Hindlimb muscle (tissue), 1 donor: ENCODE measurements around the gene GAS2L1. TPM values are rescaled to one million over a fixed set of nuclear protein-coding genes. Genes with fewer than 3 reads are reported as not detected.

Experiments used
- DNase-seq: peaks from one replicate; pipeline ENCODE4 v3.0.0-alpha.2; 2013
- polyA plus RNA-seq: library from polyadenylated mRNA; unstranded; fragments of 120-200 nt; gene quantifications from one replicate; pipeline ENCODE4 v1.2.1, GENCODE V29; 2013; ENCODE audit not compliant: insufficient read length

GAS2L1 gene
- polyA plus RNA-seq, 1 donor: 12.9 TPM

DNA sequence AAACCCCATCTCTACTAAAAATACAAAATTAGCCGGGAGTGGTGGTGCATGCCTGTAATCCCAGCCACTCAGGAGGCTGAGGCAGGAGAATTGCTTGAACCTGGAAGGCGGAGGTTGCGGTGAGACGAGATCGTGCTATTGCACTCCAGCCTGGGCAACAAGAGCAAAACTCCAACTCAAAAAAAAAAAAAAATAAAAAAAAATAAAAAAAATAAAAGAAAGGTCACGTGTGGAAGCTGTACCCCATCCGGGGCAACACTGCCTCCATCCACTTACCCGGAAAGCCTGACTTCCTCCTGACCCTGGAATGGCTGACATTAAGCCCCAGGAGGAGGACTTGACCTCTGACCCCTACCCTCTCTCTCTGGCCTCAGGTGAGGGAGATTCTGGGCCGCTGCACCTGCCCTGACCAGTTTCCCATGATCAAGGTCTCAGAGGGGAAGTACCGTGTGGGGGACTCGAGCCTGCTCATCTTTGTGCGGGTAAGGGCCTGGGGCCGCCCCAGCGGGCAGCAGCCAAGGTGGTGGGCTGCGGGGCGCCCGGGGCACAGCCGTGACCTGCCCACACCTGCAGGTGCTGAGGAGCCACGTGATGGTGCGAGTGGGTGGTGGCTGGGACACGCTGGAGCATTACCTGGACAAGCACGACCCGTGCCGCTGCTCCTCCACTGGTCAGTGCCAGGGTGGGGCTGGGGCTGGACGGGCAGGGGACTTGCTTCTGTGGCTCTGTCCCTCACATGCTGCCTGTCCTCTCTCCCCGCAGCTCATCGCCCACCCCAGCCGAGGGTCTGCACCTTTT lies 3.8 kb downstream of the GAS2L1 start:
- DNase-seq: no peak

- peak; percentile 96 for DNase-seq
These were observed 4.5 kb downstream of the GAS2L1 start for GRCh38 chr22:29310863-29311339.

DNA sequence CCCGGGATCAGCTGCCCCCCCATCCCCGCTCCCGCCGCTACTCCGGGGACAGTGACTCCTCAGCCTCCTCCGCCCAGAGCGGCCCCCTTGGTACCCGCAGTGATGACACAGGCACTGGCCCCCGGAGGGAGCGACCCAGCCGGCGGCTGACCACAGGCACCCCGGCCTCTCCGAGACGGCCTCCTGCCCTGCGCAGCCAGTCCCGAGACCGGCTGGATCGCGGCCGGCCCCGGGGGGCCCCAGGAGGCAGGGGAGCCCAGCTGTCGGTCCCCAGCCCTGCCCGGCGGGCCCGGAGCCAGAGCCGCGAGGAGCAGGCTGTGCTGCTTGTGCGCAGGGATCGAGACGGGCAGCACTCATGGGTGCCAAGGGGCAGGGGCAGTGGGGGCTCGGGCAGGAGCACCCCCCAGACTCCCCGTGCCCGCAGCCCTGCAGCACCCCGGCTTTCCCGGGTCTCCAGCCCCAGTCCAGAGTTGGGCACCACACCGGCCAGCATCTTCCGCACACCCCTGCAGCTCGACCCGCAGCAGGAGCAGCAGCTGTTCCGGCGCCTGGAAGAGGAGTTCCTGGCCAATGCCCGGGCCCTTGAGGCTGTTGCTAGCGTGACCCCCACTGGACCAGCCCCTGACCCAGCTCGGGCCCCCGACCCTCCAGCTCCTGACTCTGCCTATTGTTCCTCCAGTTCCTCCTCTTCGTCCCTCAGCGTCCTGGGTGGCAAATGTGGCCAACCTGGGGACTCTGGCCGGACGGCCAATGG lies 5.2 kb downstream of the GAS2L1 start:
- no peak for DNase-seq

DNA sequence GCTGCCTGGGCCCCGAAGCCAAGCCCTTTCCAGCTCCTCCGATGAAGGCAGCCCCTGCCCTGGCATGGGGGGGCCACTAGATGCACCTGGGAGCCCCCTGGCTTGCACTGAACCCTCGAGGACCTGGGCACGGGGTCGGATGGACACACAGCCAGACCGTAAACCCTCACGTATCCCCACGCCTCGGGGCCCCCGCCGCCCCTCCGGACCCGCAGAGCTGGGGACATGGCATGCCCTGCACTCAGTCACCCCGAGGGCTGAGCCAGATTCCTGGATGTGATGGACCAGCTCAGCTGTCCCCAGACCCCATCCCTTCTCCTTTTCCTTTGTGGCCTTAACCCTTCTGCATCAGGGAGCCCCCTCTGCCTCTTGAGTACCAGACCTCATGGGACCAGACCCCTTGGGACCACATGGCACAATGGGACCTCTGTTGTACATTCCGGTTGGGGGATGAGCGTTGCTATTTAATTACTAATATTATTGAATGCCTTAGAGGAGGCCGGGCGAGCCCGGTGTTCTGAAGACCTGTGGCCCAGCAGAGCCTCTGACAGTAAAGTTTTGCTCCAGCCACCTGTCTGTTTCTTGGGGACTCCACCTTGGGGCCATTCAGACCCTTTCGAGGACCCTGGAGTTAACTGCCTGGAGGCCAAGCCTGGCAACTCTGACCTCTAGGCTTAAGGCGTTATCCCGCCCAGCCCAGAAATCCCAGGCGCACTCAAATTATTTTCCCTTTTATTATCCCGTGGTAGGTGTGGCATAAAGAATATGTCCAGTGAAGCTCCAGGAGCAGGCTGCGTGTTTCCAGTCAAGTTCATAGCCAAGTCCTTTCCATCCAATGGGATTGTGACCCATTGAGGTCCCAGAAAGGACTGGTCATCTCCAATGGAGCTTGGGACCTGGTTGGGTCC lies 6.0 kb downstream of the GAS2L1 start:
- DNase-seq: no peak

DNA sequence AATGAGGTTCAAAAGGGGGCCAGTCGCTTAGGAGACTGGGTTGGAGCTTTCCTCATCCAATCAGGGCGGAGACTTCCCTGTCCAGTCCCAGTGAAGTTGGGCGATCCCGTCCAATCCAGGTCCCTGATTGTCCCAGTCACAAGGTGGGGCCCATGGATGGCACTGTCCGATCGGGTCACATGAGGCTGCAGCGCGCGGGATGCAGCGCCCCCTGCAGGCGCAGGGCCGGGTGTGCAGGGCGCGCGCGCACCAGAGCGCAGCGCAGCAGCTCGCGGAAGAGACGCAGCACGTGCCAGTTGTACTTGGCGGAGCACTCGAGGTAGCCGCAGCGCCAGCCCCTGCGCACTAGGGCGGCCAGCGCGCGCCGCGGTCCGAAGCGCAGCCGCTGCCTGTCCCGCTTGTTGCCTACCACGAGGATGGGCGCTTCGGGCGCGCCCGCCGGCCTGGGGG lies 6.7 kb downstream of the GAS2L1 start:
- peak; percentile 76 for DNase-seq

- no peak for DNase-seq
These were observed 7.4 kb downstream of the GAS2L1 start for GRCh38 chr22:29313576-29314466.

DNA sequence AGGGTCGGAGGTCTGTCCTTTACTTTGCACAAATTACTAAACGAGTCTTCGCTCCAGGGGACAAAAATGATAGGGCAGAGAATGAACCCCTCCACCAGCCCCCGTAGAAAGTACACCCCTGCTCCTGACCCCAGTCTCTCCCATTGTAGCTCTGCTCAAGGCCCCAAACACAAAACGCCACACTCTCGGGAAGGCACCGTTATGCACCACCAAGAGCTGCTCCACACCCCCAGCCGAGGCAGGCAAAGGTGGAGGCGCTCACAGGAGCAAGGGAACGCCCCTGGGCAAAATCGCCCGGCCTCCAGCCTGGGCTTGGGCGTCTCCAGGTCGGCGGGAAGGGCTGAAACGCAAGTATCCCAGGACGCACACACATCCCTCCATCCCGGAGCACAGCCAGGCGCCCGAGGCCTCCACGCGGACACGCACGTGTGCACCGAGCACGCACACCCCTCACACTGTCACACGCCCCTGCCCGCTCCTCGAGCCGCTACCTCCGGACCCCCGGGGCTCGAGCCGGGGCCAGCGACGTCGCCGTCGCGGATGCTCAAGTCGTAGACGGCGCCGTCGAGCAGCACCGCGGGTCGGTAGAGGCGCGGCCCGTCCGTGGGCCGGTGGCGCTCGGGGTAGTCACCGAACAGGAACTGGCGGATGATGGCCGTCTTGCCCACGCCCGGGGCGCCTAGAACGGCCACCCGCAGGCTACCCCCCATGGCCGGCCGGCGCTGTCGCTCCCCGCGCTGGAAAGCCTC lies 8.3 kb downstream of the GAS2L1 start:
- DNase-seq: no peak

DNA sequence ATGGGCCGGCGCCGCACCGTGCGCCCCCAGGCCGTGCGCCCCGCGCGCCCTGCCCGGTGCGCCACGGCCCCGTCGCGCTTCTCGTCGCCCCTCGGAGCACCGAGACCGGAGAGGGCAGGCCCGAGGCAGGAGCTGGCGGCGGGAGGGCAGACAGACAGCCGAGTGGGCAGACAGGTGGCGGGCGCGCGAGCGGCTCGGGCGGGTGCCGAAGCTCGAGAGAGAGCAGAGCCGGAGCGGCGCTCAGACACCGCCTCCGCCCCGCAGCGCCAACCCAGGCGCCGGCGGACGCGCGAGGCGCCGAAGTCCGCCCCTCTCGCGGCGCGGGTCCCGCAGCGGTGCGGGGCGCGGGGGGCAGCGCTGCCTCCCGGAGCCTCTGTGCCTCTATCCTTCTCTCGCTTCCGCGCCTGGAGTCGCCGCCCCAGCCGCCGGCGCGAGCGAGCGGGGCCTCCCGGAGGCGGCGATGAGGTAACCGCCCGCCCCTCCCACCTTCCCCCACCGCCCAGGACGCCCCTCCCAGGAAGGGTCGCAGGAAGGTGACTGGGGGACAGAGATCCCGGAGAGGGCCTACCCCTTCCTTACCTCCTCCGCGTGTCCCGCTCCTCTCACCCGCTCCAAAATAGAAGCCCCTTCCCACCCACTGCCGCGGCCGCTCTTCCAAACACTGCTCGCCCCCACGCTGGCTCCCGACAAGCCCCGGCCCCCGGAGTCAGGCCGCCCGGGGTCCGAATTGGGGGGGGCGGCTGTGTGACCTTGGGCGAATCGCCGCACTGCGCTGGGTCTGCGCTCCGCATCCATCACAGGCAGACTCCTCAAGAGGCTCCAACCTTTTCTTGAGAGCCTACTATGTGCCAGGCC lies 9.1 kb downstream of the GAS2L1 start, which contains the start of gene RASL10A:
Gene RASL10A, minus strand, starts transcription at position 412 of the 855 bp plus-strand sequence. CDS start 451 bp downstream, outside the sequence.
- DNase-seq: no peak

- no peak for DNase-seq
These were observed 9.8 kb downstream of the GAS2L1 start for GRCh38 chr22:29316141-29316828.

- no peak for DNase-seq
These were observed 11.5 kb downstream of the GAS2L1 start for GRCh38 chr22:29317827-29318454.

DNA sequence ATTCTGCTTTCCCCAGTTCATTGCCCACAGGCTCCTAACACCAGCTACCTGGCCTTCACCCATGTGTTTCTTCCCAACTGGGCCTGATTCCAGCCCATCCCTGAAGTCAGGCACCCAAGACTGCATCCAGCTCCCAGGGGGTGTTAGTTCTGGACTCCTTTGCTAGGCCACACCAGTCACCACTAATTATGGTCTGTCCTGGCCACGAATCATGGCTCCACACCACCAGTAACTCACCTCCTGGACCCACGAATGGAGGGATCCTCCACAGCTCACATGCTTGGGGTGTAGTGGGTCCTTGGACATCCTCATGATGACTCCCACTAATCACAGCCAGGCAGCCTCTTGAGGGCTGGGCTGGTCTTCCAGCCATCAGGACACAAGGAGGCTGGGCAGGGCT lies 12.6 kb downstream of the GAS2L1 start:
- no peak for DNase-seq

GRCh38 chr22:29320546-29320945 lies 14.1 kb downstream of the GAS2L1 start:
- DNase-seq: no peak

DNA sequence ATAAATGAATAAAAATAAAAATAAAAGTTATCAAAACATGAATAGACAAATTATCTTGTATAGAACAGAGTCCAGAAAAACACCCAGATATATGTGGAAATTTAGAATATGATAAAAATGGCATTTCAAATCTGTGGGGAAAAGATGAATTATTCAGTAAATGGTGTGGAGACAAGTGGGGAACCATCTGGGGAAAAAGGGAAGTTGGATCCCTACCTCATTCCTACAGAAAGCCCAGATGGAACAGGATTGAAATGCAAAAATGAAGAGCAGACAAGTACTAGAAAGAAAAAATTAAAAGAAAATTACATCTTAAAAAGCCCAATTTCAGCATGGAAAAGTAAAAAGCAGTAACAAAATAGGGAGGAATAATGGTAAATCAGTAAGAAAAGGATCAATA lies 17.2 kb downstream of the GAS2L1 start:
- no peak for DNase-seq

DNA sequence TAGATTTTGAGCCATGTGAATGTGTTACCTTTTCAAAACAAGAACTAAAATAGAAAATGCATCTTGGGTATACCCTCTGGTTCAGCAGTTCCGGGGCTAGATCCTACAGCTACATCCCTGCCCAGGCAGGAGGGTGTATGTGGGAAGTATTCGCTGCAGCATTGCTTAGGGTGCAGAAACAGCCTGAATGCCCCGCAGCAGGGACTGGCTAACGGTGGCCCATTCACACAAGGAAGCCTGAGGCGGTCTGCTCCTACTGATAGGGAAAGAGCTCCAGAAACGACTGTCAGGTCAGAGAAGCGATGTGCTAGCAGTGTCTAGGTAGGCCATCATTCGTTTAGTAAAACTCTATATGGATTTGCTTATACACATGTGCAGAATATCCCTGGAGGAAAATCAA lies 18.9 kb downstream of the GAS2L1 start:
- DNase-seq: no peak

- no peak for DNase-seq
These were observed 19.4 kb downstream of the GAS2L1 start for GRCh38 chr22:29325785-29326315.

- no peak for DNase-seq
These were observed 20.0 kb downstream of the GAS2L1 start for GRCh38 chr22:29326481-29326880.

DNA sequence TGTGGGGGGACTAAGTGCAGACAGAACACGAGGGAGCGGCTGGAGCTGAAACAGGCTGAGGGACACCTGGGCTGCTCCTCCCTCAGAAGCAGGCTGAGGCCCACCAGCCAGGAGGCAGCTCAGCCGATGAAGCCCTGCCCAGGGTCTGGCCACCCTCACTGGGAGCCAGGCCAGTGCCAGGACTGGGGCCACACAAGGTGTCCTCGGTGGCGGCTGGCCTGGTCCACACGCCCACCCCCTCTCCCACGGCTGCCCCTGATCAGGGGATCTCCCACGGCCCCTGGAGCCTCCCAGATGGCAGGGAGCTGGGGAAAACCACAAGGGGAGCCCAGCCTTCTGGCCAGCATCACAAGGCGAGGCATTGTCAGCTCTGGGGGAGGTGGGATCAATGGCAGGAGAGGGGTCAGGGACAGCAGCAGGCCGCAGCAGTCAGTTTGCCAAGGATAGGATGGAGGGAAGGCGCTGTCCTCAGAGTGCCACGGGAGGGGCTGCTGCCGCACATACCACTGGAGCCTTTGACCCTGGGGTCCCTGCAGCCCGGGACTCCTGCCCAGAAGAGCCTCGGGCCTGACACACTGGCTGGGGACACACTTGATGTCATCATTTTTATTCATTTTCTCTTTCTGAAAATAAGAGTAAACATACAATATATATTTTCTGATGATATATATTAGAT lies 20.8 kb downstream of the GAS2L1 start:
- no peak for DNase-seq

- DNase-seq: no peak
These were observed 21.6 kb downstream of the GAS2L1 start for GRCh38 chr22:29328055-29328454.
